Mucosa of rectum (tissue), 2 donors: ENCODE measurements around the gene HYOU1.
"Not testable (repeated sequence)": the region's sequence is repeated elsewhere in the genome, so short reads cannot be mapped to it uniquely, and the experiment has no call there.

Experiments used
- H3K27ac ChIP-seq, 2 donors: one replicate each; pipeline ENCODE4 v1.7.0; 2013; ENCODE audit warnings: inconsistent platforms in 2 of 2, low read depth in 2 of 2, low read length in 2 of 2
- H3K27me3 ChIP-seq, 2 donors: one replicate each; pipeline ENCODE4 v1.7.0; 2013; ENCODE audit warnings: low read length in 2 of 2; ENCODE audit not compliant: control insufficient read depth in 2 of 2, insufficient read depth in 2 of 2
- H3K36me3 ChIP-seq, 2 donors: one replicate each; pipeline ENCODE4 v1.7.0; 2013; ENCODE audit warnings: low read length in 2 of 2; ENCODE audit not compliant: control insufficient read depth in 2 of 2, insufficient read depth in 2 of 2
- H3K4me1 ChIP-seq, 2 donors: one replicate each; pipeline ENCODE4 v1.7.0; 2013; ENCODE audit warnings: low read length in 2 of 2, mild to moderate bottlenecking in 1 of 2; ENCODE audit not compliant: control insufficient read depth in 2 of 2, insufficient read depth in 2 of 2
- H3K4me3 ChIP-seq, 2 donors: one replicate each; pipeline ENCODE4 v1.7.0; 2013; ENCODE audit warnings: low read length in 2 of 2
- H3K9ac ChIP-seq, 2 donors: one replicate each; pipeline ENCODE4 v1.7.0; 2013; ENCODE audit warnings: low read length in 2 of 2, low read depth in 1 of 2, mild to moderate bottlenecking in 1 of 2
- H3K9me3 ChIP-seq, 2 donors: one replicate each; pipeline ENCODE4 v1.7.0; 2013; ENCODE audit warnings: low read length in 2 of 2; ENCODE audit not compliant: control insufficient read depth in 2 of 2
- donor health status: healthy.
- donor health status: Normal muscosa, but diverticular disease.

The HYOU1 gene

GRCh38 chr11:119021631-119022030, 35.4 kb downstream of the HYOU1 start:
- peak overlapping the region; percentile 2 to 6 for H3K4me3 ChIP-seq
- H3K9me3 ChIP-seq = no peaks in the 10 kb centered on the region
- H3K36me3 ChIP-seq = peaks cover 25 to 51% of the 10 kb centered on the region in 2 donors
- no peaks in the 10 kb centered on the region for H3K27me3 ChIP-seq
- no peak overlapping the region for H3K9ac ChIP-seq
- H3K4me1 ChIP-seq = peaks cover 29 to 40% of the 10 kb centered on the region in 2 donors
- peak overlapping the region; percentile 11 to 68 for H3K27ac ChIP-seq

GRCh38 chr11:119019996-119020395, 37.0 kb downstream of the HYOU1 start:
- peak overlapping the region; percentile 98 for H3K4me3 ChIP-seq
- H3K36me3 ChIP-seq = peaks cover 30 to 52% of the 10 kb centered on the region in 2 donors

GRCh38 chr11:119018074-119018938, 38.7 kb downstream of the HYOU1 start, which contains the start of the genes RPS25 and TRAPPC4:
TSS of gene RPS25 (minus strand) at chr11:119018343. CDS start at chr11:119018284, 59 bp downstream.
TSS of gene TRAPPC4 (plus strand) at chr11:119018766. CDS start at chr11:119018796, 30 bp downstream.
- H3K36me3 ChIP-seq = peaks cover 26 to 50% of the 10 kb centered on the region in 2 donors
- H3K27ac ChIP-seq = peak within 1 kb of the TSS; percentile 99
- no peaks in the 10 kb centered on the region for H3K27me3 ChIP-seq
- H3K4me1 ChIP-seq = peaks cover 29 to 32% of the 10 kb centered on the region in 2 donors
- H3K9ac ChIP-seq = peak within 1 kb of the TSS; percentile 94 to 98
- peak within 1 kb of the TSS; percentile 98 for H3K4me3 ChIP-seq
- H3K9me3 ChIP-seq = no peaks in the 10 kb centered on the region

More at GRCh38 chr11:119019996-119020395, 37.0 kb downstream of the HYOU1 start:
- Histone ChIP-seq H3K27me3 (no peaks in the 10 kb centered on the region), H3K9ac (peak overlapping the region; percentile 11 to 44), H3K27ac (peak overlapping the region in 1 of 2 donors; percentile 32), H3K9me3 (no peaks in the 10 kb centered on the region), H3K4me1 (peaks cover 29 to 39% of the 10 kb centered on the region in 2 donors)

GRCh38 chr11:119017377-119017776, 39.6 kb downstream of the HYOU1 start:
- not testable (repeated sequence) for H3K9me3 ChIP-seq, H3K27me3 ChIP-seq
- H3K27ac ChIP-seq = peak overlapping the region; percentile 99
- H3K4me1 ChIP-seq = peaks cover 29 to 32% of the 10 kb centered on the region in 2 donors
- H3K36me3 ChIP-seq = peaks cover 29 to 48% of the 10 kb centered on the region in 2 donors
- H3K4me3 ChIP-seq = peak overlapping the region; percentile 98
- peak overlapping the region; percentile 94 to 98 for H3K9ac ChIP-seq

GRCh38 chr11:119016216-119017009, 40.6 kb downstream of the HYOU1 start:
- H3K27ac ChIP-seq = no peak overlapping the region
- H3K36me3 ChIP-seq = peaks cover 37 to 48% of the 10 kb centered on the region in 2 donors
- peaks cover 22 to 26% of the 10 kb centered on the region in 2 donors for H3K4me1 ChIP-seq
- H3K9ac ChIP-seq = peak overlapping the region in 1 of 2 donors; percentile 14
- no peaks in the 10 kb centered on the region for H3K27me3 ChIP-seq
- peak overlapping the region in 1 of 2 donors; percentile 98 for H3K4me3 ChIP-seq
- no peaks in the 10 kb centered on the region for H3K9me3 ChIP-seq

- peaks cover 42 to 54% of the 10 kb centered on the region in 2 donors for H3K36me3 ChIP-seq
- no peak overlapping the region for H3K9ac ChIP-seq
- H3K27me3 ChIP-seq = no peaks in the 10 kb centered on the region
- H3K9me3 ChIP-seq = no peaks in the 10 kb centered on the region
- H3K4me3 ChIP-seq = no peak overlapping the region
- peaks cover 14 to 19% of the 10 kb centered on the region in 2 donors for H3K4me1 ChIP-seq
- no peak overlapping the region for H3K27ac ChIP-seq
Observed at GRCh38 chr11:119015054-119015611, 41.9 kb downstream of the HYOU1 start.

- Histone ChIP-seq H3K4me1 (peaks cover 9 to 13% of the 10 kb centered on the region in 2 donors), H3K9ac (no peak overlapping the region), H3K4me3 (no peak overlapping the region), H3K36me3 (peaks cover 42 to 54% of the 10 kb centered on the region in 2 donors), H3K27ac (no peak overlapping the region), H3K9me3 (no peaks in the 10 kb centered on the region), H3K27me3 (no peaks in the 10 kb centered on the region)
Observed at GRCh38 chr11:119014209-119014924, 42.6 kb downstream of the HYOU1 start.

GRCh38 chr11:119012629-119013170, 44.3 kb downstream of the HYOU1 start:
- H3K27ac ChIP-seq = no peak overlapping the region
- H3K4me3 ChIP-seq = no peak overlapping the region
- H3K27me3 ChIP-seq = no peaks in the 10 kb centered on the region
- H3K36me3 ChIP-seq = peaks cover 46 to 56% of the 10 kb centered on the region in 2 donors
- H3K4me1 ChIP-seq = peaks cover 5 to 13% of the 10 kb centered on the region in 2 donors
- H3K9ac ChIP-seq = no peak overlapping the region
- H3K9me3 ChIP-seq = no peaks in the 10 kb centered on the region

- H3K9ac ChIP-seq = no peak overlapping the region
- peaks cover 0 to 4% of the 10 kb centered on the region in 2 donors for H3K4me1 ChIP-seq
- H3K27ac ChIP-seq = no peak overlapping the region
- H3K4me3 ChIP-seq = no peak overlapping the region
- H3K9me3 ChIP-seq = no peaks in the 10 kb centered on the region
- H3K27me3 ChIP-seq = no peaks in the 10 kb centered on the region
- H3K36me3 ChIP-seq = peaks cover 49 to 59% of the 10 kb centered on the region in 2 donors
Observed at GRCh38 chr11:119011476-119012053, 45.4 kb downstream of the HYOU1 start.
